Fibroblast of skin of left quadriceps (primary cell): ENCODE data around the gene KCNA1.

ENCODE experiments used
- DNase-seq, 2 experiments: peaks; one replicate each; pipeline ENCODE4 v3.0.0-alpha.2; 2013; ENCODE audit warnings: low read depth in 2 of 2

Gene KCNA1

DNA sequence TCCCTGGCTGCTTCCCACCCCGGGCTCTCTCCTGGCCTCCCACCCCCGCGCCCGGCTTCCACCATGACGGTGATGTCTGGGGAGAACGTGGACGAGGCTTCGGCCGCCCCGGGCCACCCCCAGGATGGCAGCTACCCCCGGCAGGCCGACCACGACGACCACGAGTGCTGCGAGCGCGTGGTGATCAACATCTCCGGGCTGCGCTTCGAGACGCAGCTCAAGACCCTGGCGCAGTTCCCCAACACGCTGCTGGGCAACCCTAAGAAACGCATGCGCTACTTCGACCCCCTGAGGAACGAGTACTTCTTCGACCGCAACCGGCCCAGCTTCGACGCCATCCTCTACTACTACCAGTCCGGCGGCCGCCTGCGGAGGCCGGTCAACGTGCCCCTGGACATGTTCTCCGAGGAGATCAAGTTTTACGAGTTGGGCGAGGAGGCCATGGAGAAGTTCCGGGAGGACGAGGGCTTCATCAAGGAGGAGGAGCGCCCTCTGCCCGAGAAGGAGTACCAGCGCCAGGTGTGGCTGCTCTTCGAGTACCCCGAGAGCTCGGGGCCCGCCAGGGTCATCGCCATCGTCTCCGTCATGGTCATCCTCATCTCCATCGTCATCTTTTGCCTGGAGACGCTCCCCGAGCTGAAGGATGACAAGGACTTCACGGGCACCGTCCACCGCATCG, 1.8 kb downstream of the KCNA1 start:
- DNase-seq: no peak

DNA sequence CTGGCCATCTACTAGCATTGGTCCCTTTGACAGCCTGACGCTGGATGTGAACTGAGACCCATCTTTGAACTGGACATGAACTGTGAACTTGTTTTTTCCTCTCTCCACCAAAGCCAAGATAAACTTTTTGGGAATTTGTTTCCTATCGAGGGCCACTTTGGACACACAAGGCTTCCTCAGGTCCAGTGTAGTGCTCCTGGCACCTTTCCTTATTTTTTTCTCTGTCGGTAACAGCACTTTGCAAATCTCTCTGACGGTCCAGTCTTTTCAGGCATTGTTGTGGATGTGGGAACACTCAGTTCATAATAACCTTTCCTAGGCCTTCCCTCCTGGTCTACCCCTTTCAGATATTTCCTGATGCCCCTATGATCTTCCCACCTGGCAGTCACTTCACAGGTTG, 5.0 kb downstream of the KCNA1 start:
- no peak for DNase-seq

DNA sequence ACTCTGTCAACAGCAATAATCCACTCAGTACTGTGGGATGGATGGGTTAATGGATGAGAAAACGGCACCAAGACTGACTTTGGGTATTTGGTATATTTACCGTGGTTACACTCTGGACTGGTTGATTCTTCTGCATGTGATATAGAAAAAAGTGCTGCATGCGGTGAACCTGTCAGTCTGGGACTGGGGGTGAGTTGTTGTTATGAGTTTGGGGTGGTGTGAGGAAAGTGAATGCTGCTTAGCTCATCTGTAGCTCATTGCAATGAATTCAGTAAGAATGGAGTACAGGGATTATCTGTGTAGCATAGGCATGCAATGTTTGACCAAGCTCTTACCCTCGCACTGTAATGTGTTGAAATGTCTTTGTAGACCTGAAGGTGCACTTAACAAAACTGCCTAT, 6.0 kb downstream of the KCNA1 start:
- DNase-seq: no peak

DNA sequence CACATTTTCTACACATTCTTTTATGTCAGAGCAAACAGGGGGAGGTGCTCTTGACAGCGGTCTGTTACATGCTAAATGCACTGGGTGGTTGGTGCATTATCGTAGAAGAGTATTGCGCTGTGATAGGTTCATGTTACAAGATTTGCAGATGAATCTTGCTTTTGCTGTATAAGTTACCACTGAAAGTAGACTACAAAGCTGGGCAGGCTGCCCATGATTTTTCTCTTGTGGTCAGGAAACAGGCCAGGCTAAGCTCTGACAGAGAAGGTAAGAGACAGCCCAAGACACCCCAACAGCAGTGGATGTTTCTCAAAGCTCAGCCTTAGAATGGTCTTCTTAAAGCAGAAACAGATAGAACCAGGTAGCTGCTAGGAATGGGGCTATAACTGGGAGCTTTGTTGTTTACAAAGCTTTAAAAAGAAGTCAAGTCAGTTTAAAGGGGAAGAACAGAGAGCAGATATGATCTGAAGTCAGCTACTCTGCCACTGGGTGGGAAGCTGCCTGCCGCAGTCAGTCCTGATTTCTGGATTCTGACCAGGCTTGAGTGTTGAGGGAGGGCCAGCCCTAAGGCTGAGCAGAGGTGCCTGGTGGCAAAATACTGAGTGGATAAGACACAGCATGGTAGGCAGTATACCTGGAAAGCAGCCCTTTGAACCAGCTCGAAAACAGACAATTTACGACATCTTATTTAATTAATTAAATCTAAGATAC, 9.4 kb downstream of the KCNA1 start:
- DNase-seq: peak; percentile 45 to 55

DNA sequence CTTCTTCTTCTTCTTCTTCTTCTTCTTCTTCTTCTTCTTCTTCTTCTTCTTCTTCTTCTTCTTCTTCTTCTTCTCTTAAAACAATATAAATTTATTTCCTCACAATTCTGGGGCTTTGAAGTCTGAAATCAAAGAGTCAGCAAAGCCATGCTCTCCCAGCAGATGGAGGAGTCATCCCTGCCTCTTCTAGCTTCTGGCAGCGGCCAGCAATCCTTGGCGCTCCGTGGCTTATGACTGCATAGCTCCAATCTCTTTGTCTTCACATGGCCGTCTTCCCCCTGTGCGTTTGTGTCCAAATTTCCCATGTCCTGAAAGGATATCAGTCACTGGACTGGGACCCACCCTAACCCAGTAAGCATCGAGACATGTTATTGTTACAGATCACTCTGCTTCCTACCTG, 22.9 kb downstream of the KCNA1 start:
- DNase-seq: no peak

DNA sequence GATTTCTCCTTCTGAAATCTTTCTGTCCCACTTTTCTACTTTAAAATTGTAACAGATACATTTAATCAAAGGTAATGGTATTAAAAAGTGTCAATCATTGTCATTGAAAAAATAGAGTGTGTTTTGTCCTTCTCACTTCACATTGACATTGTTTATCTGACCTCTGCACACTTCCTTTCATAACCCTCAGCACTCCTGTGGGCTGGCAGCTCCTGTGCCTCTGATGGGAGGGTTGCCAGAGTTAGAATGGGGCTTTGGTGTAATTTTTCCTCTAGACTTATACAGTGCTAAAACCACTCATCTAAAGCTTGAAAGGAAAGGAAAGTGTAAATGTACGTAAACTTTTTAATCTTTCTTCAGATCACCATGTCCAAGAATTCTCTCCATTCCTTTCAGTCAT, 23.7 kb downstream of the KCNA1 start:
- no peak for DNase-seq

DNA sequence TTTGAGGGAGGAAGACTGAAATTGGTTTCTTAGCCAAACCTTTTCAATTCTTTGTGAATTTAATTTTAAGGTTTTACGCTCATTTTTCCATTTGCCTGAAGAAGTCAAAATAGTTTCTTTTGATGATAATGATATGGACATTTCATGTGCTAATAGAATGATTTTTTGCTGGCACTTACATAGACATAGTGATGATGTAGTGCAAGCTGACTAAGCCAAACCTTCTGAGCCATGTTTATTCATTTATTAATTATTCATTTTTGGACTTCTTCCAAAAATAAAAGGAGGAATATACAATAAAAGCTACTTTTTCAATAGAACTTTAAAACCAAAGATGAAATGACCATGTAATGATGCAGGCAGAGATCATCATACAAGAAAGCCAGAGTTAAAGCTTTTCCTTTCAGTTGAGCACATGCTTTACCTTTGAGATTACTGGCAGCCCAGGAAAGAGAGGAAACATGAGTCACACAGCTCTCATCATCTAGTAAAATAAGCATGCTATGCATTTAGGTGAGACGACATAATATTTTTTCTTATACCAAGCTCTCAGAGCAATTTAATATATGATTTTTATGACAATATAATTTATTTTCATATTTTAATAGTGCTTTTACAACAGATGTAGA, 24.8 kb downstream of the KCNA1 start:
- peak in 1 of 2 experiments; percentile 21 for DNase-seq

DNA sequence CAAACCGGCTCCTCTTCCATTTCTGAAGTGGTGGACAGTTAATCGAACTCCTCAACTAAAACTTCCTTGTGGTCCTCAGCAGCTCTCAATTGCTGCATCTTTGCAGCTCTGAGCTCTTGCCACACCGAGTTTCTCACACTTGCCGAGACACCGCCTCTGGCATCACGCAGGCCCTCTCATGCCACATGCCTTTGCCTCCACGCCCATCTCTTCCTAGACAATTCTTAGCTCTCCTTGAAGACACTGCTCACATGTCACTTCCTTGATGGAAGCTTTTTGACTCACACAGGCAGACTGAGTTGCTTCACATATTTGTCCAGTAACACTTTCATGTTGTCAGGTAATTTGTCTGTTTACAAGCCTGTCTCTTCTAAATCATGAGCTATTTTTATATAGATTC, 29.2 kb downstream of the KCNA1 start:
- DNase-seq: no peak

DNA sequence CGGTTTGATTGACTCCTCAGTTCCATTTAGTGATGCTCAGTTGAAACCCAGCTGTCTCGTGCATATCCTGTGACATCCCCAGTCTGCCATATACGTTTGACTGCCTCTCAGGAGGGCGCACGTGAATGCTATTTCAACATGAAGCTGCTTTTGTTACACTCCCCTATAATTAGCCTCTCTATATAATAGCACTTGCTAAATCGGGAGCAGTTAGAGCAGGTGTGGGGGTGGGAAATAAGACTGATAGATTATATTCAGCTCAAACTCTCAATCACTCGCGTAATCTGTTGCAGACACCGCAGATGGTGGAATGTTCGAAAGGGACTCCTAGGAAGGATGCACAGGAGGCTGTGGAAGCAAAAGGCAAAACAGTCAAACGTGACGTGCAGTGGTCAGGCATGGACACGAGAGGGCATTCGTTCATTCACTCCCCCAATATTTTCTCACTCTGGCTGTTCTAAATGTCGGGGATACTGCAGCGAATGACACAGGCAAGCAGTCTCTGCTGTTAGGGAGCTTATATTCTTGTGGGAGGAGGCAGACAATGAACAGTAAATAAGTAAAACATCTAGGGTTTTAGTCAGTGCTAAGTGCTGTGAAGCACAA, 29.8 kb downstream of the KCNA1 start:
- no peak for DNase-seq

DNA sequence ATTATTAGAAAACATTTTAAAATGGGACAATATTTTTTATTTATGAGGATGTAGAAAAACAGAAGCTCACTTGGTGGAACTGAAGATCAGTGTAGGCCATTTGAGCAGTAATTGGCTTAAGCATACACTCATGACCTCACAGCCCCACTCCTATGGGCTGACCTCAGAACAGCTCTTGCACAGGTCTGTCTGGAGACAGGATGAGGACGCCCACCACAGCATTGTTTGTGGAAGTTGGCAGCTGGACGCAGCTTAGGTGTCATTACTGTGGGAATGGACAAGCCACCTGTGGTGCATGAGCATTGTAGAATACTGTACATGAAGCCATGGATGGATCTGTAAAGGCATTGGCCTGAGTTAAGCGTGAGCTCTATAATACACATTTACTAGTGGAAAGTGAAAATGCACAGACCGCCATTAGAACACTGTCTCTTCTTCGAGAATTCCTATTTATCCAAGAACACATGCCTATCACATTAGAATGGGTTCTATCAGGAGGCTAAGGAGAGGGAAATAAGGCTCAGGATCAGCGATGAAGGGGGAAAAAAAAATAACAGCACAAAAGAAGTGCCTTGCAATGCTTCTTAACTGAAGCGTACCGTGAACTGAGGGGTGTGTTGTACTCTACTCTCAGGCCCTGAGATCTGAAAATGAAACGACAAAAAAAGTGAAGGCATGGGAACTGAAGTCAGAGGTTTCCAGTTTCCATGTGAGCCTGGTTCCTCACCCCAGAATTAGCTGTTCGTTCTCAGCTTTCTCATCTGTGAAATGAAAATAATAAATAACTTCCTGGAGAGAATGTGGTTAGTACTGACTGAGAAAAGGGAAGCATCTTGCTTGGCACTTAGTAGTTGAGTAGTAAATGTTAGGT, 33.6 kb downstream of the KCNA1 start:
- DNase-seq: no peak

DNA sequence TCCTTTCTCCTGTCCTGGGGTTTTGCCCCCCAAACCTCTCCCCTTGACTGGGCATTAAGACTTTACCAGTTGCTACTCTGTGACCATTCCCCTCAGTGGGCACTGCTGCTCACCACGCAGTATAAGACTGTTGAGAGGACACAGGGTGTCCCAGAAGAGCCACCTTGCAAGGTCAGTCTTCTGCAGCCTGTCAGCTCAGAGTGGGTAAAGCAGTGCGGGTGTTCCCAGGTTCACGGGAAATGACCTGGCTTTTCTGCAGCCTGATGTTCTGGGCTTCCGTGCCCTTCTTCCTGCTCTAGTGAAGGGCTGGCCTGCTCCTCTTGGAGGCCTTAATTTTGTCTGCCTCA, 34.2 kb downstream of the KCNA1 start:
- no peak for DNase-seq

DNA sequence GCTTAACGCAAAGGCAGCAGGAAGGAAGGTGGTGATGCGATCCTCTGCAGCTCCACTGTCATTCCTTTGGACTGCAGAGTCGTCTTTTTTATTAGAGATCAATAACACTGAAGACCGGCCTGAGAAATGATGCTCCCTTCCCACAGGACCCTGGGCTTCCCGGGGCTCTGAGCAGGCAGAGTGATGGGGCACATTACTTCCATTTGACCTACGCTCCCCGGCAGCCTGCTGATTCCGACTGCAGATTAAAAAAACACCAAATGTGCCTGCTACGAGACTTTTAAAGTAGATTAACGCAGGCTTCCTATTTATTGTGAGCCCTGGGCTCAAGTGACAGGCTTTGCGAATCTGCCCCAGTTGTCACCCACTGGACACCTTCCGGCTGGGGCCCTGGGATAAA, 37.5 kb downstream of the KCNA1 start:
- no peak for DNase-seq

DNA sequence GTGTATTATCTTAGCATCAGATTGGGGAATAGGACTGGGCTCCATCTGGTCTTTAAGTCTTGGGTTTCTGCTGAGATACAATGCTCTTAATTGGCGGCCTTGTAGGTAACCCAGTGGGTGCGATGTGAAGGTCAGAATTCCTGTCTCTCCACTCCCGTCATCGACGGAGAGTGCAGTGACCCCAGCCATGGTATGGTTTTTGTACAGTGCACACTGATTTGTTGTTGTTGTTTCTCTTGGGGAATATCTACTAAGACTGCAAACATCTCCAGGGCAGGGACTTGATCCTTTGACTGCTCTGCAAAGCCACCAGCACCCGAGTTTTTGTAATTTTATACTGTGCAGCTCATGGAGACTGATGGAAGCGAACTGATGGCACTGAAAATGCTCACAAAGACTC, 41.4 kb downstream of the KCNA1 start:
- no peak for DNase-seq

DNA sequence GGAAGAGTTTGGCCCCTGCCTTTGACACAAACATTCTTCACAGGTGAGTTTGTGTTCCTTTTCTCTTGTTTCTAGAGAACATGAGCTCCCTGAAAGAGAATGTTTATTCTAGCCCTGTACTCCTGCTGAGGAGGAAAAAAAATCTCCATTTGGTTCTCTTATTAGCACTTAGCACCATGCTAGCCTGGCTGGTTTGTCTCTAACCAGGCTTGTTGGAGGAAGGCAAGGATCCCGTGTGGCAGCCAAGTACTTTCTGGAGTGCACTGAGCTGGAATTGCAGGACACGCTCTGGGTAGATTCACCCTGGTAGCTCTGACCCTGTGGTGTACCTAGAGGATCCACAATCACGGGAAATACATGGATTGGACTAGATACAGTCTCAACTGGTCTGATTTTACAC, 41.9 kb downstream of the KCNA1 start:
- DNase-seq: no peak

DNA sequence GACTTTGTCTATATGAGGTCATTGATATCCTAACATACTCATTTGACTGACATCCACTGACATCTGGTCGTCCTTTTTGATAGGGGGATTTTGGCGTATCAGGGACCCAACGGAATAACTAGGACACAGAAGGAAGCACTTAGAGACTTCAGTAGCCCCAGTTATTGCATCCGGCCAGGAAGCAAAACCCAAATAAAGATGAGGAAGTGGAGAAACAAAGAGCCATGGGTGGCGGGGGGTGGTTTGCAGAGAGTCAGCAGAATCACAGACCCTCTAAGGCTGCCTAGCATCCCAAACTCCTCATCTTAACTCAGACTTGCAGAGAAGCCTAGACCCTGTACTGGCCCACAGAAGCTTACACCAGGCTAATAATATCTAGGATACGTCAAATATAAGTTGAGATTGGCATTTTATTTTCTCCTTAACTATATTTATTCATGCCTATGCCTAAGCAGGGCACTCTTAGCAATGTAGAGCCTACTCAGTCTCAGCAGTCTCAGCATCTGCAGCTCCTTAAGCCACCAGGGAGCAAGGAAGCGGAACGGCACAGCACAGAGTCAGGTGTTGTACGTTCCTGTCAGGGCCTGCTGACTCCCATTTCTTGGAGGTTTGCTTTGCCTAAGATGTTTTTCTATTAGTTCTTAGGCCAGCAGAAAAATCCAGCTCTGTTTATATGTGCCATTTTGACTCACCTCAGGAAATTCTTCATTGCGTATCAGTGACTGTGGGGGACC, 45.1 kb downstream of the KCNA1 start:
- no peak for DNase-seq

DNA sequence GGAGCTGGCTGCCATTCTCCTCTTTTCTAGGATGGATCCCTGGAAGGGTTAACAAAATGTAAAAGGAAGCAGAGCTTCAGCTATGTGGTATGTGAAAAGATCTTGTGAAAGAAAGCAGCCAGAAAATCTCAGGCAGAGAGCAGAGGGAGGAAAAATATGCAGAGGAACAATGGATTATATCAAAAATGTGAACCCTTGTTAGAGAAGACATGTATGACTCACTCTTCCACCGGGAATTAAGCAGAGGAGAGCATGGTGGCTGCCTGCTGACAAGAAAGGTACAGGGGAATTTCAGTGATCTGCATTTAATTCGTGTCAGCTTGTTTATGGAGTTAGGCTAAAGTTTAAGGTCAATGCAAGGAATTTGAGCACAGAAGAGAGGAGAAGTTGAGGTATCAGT, 46.3 kb downstream of the KCNA1 start:
- peak; percentile 51 to 53 for DNase-seq

DNA sequence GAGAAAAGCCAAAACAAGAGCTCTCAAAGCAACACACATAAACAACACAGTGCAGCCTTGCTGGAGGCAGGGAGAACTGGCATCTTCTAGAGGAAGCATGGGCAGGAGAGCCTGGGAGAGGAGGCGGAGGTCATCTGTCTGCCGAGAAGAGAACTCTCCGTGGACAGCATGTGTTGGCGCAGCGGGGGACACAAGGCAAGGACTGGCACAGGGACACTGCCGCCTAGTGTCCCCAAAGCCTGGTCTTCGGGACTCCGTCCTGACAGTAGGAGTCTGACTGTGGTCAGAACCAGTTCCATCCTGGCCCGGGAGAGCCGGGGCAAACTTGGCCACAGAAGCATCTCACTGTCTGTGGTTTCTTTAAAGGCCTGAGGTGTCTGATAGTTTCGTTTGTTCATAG, 47.3 kb downstream of the KCNA1 start:
- DNase-seq: no peak

DNA sequence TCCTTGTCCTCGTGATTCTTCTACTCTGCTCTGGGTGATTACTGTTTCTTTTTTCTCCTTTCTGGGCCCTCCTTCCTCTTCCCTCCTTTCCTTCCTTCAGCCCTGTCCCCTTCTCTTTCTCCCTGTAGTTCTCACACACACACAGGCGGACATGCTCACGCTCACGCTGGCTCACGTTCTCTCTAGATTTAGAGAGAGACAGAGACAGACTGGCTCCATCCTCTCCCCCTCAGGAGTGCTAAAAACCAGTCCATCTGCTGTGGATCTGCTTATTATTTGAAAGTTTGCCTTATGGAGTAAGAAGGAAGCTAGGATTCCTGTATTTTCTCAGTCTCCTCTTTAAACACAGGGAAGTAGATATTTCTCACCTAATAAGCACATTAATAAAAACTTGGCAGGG, 48.1 kb downstream of the KCNA1 start:
- DNase-seq: no peak

DNA sequence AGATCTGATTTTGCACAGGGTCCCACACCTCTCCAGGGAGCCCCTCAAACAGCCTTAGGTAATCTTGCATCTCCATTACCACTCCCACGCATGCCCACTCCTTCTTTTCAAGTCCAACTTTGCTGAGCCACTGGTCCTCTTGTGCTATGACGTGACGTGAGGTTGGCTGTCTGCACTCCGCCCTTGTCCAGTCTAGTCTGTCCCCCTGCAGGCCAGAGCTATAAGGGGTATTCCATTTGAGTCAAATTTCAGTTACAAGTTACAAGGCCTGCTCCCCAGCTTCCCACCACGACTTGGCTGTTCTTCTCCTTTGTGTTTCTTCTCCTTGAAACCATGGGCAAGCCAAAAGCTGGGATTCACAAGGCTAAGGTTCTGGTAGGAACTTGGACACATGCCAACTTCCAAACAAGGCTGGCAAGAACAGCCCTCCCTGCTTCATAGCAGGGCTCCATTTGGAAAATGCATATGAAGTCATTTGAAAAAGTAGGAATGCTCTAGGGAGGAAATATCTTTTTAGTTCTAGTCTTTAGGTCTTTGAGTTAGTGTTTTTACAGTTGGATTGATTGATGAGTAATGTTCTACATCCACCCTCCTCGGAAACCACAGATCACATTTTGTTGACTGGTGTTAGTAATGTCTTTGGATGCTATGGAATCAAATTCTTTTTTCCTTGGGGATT, 49.1 kb downstream of the KCNA1 start:
- DNase-seq: peak; percentile 50 to 54

DNA sequence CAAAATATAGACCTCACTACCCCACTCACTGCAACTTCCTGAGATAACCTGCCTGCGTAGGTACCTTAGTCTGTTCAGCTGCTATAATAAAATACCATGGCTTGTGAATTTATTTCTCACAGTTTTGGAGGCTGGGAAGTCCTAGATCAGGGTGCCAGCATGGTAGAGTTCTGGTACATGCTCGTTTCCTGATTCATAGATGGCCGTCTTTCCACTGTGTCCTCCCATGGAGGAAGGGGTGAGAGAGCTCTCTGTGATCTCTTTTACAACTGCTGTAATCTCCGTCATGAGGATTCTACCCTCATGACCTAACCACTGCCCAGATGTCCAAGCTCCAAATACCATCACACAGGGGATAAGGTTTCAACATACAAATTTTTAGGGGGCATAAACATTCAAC, 49.7 kb downstream of the KCNA1 start:
- no peak for DNase-seq

DNA sequence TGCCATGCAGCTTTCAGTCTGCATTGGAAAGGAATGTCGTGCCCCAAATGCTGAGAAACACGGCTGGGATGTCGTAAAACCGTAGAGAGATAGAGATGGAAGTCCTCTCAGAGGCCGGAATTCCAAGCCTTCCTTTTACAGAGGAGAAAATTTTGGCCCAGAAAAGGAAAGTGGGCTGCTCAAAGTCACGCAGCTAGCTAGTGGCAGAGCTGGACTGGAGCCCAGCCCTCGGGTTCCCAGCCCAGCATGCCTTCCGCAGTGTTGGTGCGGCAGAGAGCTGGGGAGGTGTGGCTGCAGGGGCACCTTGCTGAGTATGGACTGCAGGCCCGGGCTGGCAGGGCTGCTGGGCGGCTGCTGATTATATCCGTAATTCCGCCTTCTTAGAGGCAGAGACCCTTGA, 50.3 kb downstream of the KCNA1 start:
- DNase-seq: no peak
